Endothelial cell (in vitro differentiated cells): Measurements from ENCODE around the gene SENP3. TPM values are rescaled to one million over a fixed set of nuclear protein-coding genes. Genes with fewer than 3 reads are reported as not detected.
"Not testable (repeated sequence)": the region's sequence is repeated elsewhere in the genome, so short reads cannot be mapped to it uniquely, and the experiment has no call there.

Experiments
- DNase-seq: peaks from one replicate; pipeline ENCODE4 v3.0.0; 2021; ENCODE audit warnings: low spot score
- H3K27ac Mint-ChIP-seq: one replicate; pipeline ENCODE4 v1.8.0; 2021; ENCODE audit warnings: mixed read lengths, inconsistent platforms; ENCODE audit not compliant: unreplicated experiment
- H3K27me3 Mint-ChIP-seq: one replicate; pipeline ENCODE4 v1.8.0; 2021; ENCODE audit warnings: mild to moderate bottlenecking, moderate library complexity, mixed read lengths, inconsistent platforms; ENCODE audit not compliant: unreplicated experiment
- H3K36me3 Mint-ChIP-seq: one replicate; pipeline ENCODE4 v1.8.0; 2021; ENCODE audit warnings: mild to moderate bottlenecking, low read depth, mixed read lengths, inconsistent platforms; ENCODE audit not compliant: unreplicated experiment
- H3K4me1 Mint-ChIP-seq: one replicate; pipeline ENCODE4 v1.8.0; 2021; ENCODE audit warnings: mild to moderate bottlenecking, mixed read lengths, inconsistent platforms; ENCODE audit not compliant: unreplicated experiment
- H3K4me3 Mint-ChIP-seq: one replicate; pipeline ENCODE4 v1.8.0; 2021; ENCODE audit warnings: mild to moderate bottlenecking, mixed read lengths, inconsistent platforms; ENCODE audit not compliant: unreplicated experiment
- H3K9me3 Mint-ChIP-seq: one replicate; pipeline ENCODE4 v1.8.0; 2021; ENCODE audit warnings: mixed read lengths, inconsistent platforms; ENCODE audit not compliant: unreplicated experiment
- total RNA-seq: library from RNA; stranded (reverse); fragmentation: NEBNext Ultra II Directional; extraction: Animal tissue kit (Norgen Biotek cat#: 25700); gene quantifications from one replicate; pipeline ENCODE4 v1.2.1, GENCODE V29; 2021; ENCODE audit not compliant: unreplicated experiment
- TF ChIP-seq, protein P1 (sequence below): fragments of 200-600 bp; sonication (generic); IDR thresholded peaks from one replicate; pipeline ENCODE4 v1.5.0; 2021; ENCODE audit warnings: antibody characterized with exemption; ENCODE audit not compliant: unreplicated experiment

Gene SENP3
- total RNA-seq, 1 donor from 2014 or later: 57.8 TPM

DNA sequence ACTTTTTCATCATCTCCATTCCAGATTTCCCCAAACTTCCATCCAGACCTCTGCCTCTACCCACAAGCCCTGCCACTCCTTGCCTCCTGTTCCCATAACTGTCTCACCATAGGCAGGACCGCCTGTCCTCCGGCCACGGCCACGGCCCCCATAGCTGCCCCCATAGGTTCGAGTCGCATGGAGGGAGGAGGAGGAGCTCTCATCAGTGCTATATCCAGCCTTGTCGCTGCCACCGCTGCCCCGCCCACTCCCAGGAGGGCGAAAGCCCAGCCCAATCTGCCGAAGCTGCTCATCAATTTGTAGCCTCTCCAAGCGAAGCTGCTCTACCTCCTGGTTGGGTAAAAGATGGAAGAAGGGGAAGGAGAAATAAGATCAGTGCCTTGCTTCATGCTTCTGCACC is 31.6 kb downstream of the SENP3 start:
- TF ChIP-seq, protein P1, sequence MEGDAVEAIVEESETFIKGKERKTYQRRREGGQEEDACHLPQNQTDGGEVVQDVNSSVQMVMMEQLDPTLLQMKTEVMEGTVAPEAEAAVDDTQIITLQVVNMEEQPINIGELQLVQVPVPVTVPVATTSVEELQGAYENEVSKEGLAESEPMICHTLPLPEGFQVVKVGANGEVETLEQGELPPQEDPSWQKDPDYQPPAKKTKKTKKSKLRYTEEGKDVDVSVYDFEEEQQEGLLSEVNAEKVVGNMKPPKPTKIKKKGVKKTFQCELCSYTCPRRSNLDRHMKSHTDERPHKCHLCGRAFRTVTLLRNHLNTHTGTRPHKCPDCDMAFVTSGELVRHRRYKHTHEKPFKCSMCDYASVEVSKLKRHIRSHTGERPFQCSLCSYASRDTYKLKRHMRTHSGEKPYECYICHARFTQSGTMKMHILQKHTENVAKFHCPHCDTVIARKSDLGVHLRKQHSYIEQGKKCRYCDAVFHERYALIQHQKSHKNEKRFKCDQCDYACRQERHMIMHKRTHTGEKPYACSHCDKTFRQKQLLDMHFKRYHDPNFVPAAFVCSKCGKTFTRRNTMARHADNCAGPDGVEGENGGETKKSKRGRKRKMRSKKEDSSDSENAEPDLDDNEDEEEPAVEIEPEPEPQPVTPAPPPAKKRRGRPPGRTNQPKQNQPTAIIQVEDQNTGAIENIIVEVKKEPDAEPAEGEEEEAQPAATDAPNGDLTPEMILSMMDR: no peak
- Mint-ChIP-seq H3K36me3 (peaks cover 44% of the 10 kb centered on the region), H3K9me3 (no peaks in the 10 kb centered on the region), H3K27ac (peak overlapping the region; percentile 44), H3K27me3 (peaks cover 4% of the 10 kb centered on the region), H3K4me1 (no peaks in the 10 kb centered on the region), H3K4me3 (peak overlapping the region; percentile 59)
- no peak for DNase-seq

DNA sequence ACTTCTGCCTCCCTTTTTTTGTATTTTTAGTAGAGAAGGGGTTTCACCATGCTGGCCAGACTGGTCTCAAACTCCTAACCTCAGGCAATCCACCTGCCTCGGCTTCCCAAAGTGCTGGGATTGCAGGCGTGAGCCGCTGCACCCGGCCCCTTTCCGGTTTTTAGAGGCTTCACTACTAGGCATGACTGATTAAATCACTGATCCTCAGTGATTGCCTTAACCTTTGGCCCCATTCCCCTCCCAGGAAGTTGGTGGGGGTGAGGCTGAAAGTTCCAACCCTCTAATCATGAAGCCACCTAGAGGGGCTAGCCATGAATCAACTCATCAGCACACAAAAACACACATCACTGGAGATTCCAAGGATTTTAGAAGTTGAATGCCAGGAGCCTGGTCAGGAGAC is 35.8 kb downstream of the SENP3 start:
- not testable (repeated sequence) for H3K27ac Mint-ChIP-seq, H3K9me3 Mint-ChIP-seq, H3K27me3 Mint-ChIP-seq, H3K4me1 Mint-ChIP-seq, DNase-seq, H3K4me3 Mint-ChIP-seq
- peaks cover 45% of the 10 kb centered on the region for H3K36me3 Mint-ChIP-seq

GRCh38 chr17:7606280-7606679 is 44.6 kb downstream of the SENP3 start:
- Mint-ChIP-seq H3K9me3 (no peaks in the 10 kb centered on the region), H3K36me3 (peaks cover 29% of the 10 kb centered on the region), H3K4me1 (peaks cover 3% of the 10 kb centered on the region), H3K27ac (no peak overlapping the region), H3K4me3 (no peak overlapping the region), H3K27me3 (no peaks in the 10 kb centered on the region)
- DNase-seq: no peak
- TF ChIP-seq, protein P1: no peak

- peaks cover 24% of the 10 kb centered on the region for H3K4me1 Mint-ChIP-seq
- H3K27me3 Mint-ChIP-seq: no peaks in the 10 kb centered on the region
- no peak overlapping the region for H3K4me3 Mint-ChIP-seq
- H3K9me3 Mint-ChIP-seq: no peaks in the 10 kb centered on the region
- TF ChIP-seq, protein P1: no peak
- peaks cover 8% of the 10 kb centered on the region for H3K36me3 Mint-ChIP-seq
- H3K27ac Mint-ChIP-seq: no peak overlapping the region
- no peak for DNase-seq
Measured at GRCh38 chr17:7610641-7611040, 48.9 kb downstream of the SENP3 start.

GRCh38 chr17:7611635-7612293 is 50.0 kb downstream of the SENP3 start:
- no peak for DNase-seq
- Mint-ChIP-seq H3K9me3 (no peaks in the 10 kb centered on the region), H3K27ac (no peak overlapping the region), H3K36me3 (peaks cover 4% of the 10 kb centered on the region), H3K4me3 (peak overlapping the region; percentile 43), H3K4me1 (peaks cover 24% of the 10 kb centered on the region), H3K27me3 (no peaks in the 10 kb centered on the region)
- TF ChIP-seq, protein P1: no peak
